ENCODE measurements around the gene KIF3B.
"Not testable (repeated sequence)": the region's sequence is repeated elsewhere in the genome, so short reads cannot be mapped to it uniquely, and the experiment has no call there.

The KIF3B gene

DNA sequence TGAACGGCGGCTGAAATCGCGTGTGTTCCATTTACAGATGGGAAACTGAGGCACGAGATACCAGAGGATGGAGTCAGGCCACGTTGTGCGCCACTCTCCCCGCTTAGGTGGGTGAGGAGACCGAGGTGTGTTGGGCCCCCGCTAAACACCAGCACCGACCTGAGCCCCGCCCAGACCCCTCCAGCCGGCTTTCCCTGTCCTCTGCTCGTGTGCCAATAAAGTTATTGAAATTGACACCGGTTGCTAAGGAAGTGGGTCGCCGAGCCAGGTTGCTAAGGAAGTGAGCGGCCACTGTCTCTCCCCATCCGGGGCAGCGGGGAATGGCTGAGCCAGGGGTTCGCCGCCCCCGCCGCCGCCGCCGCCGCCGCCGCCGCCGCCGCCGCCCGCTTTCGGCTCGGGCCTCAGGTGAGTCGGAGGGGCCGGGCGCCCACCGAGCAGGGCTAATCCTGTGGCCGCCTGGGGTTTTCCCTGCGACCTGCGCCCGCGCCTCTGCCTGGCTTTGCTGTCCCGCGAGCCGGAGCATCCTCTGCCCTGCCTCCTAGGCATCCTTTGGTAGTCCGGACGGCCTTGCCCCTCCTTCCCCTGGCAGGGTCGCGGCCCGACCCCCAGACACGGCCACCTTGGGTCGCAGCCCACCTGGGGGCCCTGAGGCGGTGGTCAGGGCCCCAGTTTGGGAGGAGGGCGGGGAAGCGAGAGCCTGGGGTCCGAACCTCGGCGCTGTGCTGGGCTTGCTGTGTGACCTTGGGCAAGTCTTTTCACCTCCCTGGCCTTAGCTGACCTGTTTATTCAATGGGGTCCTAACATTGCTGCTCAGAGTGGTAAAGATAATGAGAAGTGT, at the start of gene KIF3B:
KIF3B (plus strand) TSS at position 291 of the 838 bp plus-strand sequence. CDS start 32,127 bp downstream, outside the sequence.
- peak; percentile 81 for DNase-seq

DNA sequence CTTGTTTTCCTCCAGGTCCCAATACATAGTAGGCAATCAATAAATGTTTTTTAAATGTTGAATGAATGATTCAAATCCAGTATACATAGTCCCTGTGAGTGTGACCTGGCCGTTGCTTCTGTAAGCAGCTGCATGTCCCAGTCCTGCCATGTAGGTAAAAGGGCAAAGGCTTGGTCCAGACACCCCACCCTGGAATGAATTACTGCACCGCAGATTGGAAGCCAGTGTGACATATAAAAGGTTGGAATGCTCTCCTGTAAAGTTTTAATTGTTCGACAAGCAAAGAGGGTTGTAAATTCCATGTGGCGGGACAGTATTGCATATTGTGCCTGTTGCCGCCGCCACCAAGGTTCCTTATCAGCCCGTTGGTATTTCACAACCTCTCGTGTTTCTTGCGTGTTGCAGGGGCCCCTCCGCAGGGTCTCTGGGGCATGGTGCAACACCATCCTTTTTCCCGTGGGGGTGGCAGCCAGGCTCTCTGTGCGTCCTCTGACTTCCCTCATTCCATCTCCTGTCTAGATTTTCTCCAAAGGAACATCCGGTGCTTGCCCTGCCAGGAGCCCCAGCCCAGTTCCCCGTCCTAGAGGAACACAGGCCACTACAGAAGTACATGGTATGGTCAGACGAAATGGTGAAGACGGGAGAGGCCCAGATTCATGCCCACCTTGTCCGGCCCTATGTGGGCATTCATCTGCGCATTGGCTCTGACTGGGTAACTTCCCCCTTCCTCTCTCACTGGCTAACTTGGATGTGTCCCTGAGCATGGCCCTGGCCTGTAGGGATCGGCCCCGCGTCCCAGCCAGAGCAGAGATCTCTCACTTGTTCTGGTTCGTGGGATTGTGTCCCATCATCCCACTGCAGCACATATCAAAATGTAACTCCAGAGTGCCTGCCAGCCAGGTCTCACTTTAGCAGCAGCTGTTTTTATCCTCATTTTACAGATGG, 49.4 kb upstream of the KIF3B start:
- no peak for DNase-seq

DNA sequence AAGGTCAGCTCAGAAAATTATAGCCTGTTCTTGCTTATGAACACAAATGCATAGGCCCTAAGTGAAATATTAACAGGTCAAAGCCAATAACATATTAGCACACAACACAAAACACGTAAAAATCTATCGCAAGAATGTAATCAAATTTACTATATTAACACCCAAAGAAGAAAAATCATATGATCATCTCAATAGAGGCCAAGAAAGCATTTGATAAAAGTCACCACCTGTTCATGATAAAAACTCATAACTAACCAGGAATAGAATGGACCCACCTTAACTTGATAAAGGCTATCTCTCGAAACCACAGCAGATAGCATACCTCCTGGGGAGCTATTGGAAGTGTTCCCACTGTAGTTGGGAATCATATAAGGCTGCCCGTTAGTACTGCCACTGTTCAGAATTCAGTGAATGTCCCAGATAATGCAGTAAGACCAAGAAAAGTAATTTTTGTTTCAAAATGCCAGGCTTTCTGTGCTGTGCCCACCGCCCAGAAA, 48.2 kb upstream of the KIF3B start:
- DNase-seq, result no peak

DNA sequence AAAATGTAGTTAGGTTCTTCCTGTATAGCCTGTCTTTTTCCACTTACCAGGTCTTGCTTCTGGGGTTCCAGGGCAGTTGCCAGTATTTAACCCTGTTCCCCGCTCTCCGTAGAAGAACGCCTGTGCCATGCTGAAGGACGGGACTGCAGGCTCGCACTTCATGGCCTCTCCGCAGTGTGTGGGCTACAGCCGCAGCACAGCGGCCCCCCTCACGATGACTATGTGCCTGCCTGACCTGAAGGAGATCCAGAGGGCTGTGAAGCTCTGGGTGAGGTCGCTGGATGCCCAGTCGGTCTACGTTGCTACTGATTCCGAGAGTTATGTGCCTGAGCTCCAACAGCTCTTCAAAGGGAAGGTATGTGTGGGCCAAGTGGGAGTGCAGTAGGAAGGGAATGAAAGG, 46.7 kb upstream of the KIF3B start:
- DNase-seq, result no peak

DNA sequence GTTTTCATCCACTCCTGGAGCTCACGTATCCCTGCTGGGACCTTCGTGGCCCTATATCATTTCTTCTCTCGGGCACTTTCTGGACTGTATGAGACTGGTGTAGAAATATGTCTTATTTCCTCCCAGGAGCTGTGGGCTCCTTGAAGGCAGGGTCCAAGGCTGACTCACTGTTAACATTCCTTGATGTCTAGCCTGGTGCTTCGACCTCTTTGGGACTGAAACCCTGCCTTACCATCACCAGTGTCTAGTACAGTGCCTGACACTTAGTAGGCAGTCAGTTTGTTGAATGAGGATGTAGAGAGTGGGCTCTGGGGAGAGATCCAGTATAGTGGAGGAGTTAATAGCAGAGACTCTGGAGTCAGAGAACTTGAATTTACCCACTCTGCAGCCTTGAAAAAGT, 46.2 kb upstream of the KIF3B start:
- no peak for DNase-seq

DNA sequence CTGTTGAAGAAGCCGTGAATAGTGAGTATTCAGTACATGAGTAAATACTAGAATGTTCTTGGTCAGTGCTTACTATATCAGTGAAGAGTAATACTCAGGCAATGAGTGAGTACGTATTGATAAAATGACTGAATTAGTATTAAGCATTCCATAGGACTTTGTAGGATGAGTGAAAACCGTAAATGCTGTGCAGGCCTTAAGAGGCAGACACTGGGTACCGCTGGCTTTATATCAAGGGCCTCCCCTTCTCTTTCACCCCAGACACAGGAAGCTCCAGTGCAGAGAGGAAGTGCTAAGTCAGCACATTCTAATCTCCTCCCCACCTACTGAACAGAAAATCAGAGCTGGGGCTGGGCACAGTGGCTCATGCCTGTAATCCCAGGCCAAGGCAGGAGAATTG, 45.6 kb upstream of the KIF3B start:
- DNase-seq, result no peak

DNA sequence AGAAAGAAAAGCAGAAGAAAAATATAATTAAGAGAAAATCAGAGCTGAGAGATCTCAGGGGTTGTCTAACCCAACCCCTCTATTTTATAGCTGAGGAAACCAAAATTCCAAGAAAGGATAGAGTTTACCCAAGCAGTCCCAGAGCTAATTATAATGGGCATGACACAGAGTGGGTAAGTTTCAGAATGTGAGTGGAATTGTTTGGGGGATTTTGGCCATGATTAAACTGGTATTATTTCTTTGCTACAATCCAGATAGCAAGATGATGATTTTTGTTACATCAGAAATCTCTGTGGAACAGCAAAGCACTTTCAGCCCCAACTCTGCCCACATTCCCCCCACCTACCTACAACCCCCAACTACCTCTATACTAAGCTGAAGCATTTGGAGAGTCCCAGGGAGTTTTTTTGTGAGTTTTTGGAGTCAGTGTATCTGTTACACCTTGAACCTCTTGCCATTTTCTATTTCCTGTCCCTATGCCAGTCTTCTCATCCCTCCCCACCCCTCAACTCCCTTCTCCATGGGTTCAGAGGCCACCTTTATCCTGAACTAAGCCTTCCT, 45.0 kb upstream of the KIF3B start:
- peak; percentile 35 for DNase-seq

DNA sequence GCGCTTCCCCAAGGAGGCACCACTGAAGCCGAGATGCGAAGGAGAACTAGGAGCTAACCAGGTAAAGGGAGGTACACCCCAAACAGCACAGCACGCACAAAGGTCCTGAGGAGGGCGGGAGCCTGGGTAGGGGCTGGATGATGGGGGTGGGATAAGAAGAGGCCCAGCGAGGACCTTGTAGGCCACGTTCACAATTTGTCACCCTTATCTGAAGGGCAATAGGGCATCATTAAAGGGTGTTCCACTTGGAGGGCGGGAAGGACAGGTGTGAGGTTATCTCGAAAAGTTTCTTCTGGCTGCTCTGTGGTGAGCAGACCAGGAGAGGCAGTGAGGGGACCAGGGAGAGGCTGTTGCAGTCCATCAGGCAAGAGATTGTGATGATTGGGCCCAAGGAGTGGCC, 44.2 kb upstream of the KIF3B start:
- DNase-seq, result no peak

DNA sequence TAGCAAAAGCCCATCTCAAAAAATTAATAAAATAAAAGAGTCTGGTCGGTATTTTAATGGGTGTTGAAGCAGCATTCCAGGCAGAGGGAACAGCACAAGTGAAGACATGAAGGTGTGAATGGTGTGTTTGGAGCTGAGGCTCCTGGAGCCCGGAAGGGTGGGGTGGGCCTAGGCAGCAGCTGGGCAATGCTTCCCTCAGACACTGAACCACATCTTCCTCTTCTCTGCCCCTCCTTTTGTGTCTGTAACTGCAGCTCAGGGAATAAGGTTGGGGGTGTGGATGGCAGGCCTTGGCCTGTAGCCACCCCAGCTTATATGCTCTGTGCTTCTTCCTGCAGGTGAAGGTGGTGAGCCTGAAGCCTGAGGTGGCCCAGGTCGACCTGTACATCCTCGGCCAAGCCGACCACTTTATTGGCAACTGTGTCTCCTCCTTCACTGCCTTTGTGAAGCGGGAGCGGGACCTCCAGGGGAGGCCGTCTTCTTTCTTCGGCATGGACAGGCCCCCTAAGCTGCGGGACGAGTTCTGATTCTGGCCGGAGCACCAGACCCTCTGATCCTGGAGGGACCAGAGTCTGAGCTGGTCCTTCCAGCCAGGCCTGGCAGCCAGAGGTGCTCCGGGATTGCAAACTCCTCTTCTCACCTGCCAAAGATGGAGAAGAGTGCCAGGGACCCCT, 43.2 kb upstream of the KIF3B start:
- no peak for DNase-seq

DNA sequence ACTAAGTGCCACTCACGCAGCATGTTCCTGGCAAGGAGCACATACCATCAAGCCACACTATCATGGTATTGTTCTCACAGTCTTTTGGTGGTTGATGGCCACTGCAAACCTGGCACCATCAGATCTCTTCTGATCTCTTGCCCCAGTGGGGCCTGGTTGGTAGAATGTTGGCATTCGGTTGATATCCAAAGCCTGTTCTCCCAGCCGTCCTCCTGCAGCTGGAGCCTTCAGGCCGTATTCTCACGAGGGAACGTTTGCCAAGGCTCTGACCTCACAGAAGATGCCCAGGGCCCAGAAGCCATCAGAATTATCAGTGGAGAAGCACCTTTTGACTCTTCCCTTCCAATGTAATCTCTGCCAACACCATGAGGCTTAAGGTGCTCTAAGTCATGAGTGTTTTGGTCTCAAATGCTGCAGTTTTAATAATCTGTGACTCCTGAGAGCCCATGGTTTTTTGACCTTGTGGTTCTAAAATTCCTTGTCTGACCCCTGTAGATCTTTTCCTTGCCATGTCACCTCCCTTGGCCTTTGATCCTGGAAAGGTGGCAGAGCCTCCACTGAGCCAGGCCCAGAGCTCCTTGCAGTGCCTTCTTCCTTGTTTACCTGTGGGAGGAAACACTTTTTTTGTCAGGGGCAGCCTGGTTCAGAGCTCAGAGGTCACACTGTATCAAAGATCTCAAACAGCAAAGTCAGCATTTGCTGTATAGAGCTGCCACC, 42.0 kb upstream of the KIF3B start:
- DNase-seq, result no peak

DNA sequence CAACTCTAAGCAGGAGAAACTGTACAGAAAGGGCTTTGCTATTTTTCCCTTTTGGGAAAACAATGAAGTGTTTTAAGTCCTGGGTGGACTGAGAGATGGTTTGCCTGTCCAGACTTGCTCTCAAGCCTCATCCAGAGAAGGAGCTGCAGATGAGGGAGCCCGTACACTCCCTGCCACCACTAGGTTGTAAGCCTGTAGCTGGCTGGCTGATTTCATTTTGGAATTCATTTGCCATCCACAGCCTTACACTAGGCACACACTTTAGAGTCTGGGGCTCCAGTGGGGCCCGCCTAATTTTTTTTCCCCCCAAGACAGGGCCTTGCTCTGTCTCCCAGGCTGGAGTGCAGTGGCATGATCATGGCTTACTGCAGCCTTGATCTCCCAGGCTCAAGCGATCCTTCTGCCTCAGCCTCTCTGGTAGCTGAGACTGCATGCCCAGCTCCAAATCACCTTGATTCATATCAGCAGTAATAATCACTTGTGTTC, 41.4 kb upstream of the KIF3B start:
- DNase-seq, result no peak

DNA sequence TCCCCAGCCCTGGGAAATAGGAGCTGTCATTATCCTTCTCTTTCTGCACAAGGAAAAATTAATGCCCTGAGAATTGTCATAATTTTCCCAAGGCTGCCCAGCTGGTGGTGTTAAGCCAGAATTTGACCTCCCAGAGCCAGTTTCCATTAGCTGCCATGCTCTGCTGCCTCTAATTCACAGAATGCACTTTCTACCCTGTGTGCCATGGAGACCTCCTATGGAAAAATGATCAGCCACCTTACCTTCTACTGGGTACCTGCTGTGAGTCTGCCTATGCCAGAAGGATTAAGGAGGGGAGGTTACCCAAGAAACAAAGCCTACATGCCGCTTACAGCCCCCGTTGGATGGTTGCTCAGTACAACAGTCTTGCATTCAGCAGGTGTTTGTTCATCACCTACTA, 40.6 kb upstream of the KIF3B start:
- no peak for DNase-seq

DNA sequence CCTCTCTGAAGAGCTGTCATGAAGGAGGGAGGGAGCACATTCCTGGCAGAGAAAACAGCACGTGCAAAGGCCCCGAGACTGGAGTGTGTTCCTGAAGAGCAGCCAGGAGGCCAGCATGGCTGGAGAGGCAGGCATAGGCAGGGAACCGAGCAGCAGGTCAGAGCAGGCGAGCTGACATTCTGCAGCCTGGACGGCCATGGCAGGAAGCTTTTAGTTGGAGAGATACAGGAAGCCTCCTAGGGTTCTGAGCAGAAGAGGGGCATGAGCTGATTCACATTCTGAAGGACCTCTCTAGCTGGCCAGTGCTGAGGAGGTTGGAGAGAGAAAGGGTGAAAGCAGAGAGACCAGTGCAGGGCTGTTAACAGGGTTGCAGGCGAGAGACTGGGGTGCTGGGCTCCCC, 40.0 kb upstream of the KIF3B start:
- DNase-seq, result no peak

DNA sequence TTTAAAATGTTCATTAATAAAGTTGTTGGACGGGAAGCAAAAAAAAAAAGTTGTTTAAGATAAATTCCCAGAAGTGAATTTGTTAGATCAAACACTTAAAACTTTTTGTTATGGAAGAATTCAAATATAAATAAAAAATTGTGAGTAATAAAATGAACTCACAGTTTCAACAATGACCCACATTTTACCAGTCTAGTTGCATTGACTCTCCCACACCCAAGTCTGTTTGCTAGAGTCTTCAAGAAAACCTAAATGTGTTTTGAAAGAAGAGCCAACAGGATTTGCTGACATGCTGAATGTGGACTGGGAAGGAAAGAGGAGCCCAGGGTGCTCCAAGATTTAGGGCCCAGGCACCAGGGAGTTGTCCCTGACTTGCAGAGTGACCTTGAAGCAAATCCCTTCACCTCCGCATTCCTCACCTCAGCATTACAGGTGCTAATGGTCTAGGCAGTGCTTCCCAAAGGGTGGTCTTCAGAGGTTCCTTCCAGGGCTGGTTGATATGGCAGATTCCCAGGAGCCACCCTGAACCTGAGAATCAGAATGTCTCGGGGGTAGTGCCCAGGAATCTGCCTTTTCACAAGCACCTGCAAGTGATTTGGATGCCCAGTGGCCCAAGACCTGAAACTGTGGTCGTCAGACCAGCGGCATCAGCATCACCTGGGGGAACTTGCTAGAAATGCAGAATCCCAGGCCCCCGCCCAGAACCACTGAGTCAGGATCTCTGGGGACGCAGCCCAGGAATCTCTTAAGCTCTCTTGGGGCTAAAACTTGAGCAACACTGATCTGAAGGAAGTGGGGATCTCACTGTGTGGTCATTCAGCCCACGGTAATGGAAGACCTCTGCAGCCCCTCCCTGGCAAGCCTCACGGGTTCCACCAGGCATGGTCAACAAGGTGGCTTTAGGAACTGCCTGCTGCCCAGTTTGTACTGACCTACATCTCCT, 38.7 kb upstream of the KIF3B start:
- no peak for DNase-seq

DNA sequence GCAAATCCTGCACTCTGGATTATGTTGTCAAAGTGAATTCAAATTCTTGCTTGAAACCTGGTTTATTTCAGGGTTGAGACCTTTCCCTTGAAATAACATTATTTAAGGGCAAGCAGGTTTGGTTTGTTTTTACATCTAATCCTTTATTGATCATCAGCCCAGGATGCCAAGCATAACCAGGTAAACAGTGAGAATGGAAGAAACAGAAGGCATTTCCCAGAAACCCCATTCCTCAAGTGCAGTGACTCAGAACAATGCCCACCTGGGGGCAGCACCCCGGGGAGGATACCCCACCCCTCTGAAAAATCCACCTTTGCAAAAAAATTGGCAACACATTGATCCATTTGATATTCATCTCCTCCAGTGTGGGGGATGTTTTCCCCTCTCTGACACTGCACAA, 37.2 kb upstream of the KIF3B start:
- no peak for DNase-seq

DNA sequence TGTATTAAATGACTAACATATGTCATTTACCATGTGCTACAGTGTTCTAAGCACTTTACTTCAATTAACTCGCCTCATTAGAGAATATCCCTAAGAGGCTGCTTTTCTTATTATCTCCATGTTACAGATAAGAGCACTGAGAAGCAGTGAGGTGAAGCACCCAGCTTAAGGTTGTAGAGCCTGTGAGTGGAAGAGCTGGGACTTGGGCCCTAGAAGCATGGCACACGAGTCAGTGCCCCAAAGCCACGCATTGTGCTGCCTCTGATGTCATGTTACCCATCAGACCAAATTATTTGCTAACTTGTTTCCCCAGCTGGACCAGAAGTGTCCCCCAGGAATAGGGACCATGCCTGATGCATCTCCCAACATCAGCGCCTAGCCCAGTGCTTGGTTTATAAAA, 35.6 kb upstream of the KIF3B start:
- DNase-seq, result no peak

DNA sequence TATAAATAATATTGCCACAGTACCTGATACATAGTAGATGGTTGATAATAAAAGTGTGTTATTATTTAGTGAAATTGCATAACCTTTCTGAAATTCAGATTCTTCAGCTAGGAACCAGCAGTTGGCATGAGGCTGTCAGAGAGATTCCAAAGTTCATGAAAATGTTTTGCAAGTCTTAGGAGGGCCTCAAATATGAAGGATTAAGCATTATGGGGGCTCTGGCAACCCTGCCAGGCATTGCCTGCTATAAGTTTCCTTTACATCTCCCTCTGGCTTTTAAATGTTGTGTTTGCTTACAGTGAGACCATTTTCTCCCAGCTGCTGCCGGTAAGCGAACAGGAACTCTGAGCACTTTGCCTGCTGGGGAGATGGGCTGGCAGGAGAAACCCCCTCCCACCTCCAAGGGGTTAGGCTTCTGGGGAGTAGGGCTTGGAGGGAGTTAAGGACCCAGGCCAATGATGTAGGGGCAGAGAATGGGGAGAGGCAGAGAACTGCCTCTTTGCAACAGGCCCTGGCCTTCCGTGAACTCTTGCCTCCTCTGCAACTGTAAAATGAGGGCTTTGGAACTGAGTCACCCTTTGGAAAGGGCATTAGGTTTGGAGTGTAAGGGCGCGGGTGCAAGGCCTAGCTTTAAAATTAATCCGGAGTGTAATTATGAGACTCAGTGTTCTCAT, 33.2 kb upstream of the KIF3B start:
- DNase-seq, result no peak

DNA sequence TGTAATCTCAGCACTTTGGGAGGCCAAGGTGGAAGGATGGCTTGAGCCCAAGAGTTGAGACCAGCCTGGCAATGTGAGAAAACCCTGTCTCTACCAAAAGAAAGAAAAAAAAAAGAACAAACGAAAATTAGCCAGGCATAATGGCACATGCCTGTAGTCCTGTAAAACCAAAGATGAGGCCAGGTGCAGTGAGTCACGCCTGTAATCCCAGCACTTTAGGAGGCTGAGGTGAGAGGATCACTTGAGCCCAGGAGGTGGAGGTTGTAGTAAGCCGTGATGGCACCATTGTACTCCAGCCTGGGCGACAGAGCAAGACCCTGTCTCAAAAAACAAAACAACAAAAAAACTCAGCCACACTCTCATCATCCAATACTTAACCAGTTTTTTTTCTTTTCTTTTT, 32.5 kb upstream of the KIF3B start:
- no peak for DNase-seq

DNA sequence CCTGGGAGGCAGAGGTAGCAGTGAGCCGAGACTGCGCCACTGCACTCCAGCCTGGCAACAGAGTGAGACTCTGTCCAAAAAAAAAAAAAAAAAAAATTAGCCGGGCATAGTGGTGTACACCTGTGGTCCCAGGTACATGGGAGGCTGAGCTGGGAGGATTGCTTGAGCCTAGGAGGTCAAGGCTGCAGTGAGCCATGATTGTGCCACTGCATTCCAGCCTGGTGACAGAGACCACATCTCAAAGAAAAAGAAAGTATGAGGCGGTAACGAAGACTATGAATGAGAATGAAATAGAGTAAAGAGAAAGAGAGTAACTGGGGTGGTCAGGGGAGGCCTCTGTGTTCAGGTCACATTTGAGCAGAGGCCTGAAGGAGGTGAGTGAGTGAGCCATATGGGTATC, 31.2 kb upstream of the KIF3B start:
- not testable (repeated sequence) for DNase-seq

DNA sequence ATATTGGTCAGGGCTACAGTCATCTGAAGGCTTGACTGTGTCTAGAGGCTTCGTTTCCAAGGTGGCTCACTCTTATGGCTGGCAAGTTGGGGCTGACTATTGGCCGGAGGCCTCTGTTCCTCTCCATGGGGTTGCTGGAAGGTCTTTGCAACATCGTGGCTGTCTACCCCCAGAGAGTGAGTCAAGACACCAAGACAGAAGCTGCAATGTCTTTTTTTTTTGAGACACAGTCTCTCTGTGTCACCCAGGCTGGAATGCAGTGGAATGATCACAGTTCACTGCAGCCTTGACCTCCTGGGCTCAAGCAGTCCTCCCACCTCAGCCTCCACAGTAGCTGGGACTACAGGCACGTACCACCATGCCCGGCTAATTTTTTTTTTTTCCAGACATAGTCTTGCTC, 29.4 kb upstream of the KIF3B start:
- no peak for DNase-seq

Measured in stimulated activated CD4-positive, alpha-beta T cell treated with anti-CD3 and anti-CD28 coated beads, Interleukin-4, amount 100 ng/mL, for 1 hour (primary cell).